ENCODE results near the gene TRPV2. TPM values are rescaled to one million over a fixed set of nuclear protein-coding genes. Genes with fewer than 3 reads are reported as not detected.
A peak's percentile ranks its signal among the peaks of the same experiment; 100 is the strongest.

The TRPV2 gene
- total RNA-seq, 2 donors from 2014 or later, result 35.4 to 74.9 TPM

- no peaks in the 10 kb centered on the region for H3K27me3 Mint-ChIP-seq
- peaks cover 14% of the 10 kb centered on the region for H3K4me1 Mint-ChIP-seq
- no peak overlapping the region for H3K4me3 Mint-ChIP-seq
- no peaks in the 10 kb centered on the region for H3K9me3 Mint-ChIP-seq
- peaks cover 74% of the 10 kb centered on the region for H3K36me3 Mint-ChIP-seq (ENCODE audit: low read depth)
- H3K27ac Mint-ChIP-seq, result no peak overlapping the region
- no peak for ATAC-seq (replicated peaks)
Observed at GRCh38 chr17:16422416-16422815, 7.0 kb downstream of the TRPV2 start.

- H3K9me3 Mint-ChIP-seq, result no peaks in the 10 kb centered on the region
- H3K4me1 Mint-ChIP-seq, result peaks cover 14% of the 10 kb centered on the region
- no peak overlapping the region for H3K4me3 Mint-ChIP-seq
- no peak overlapping the region for H3K27ac Mint-ChIP-seq
- peaks cover 69% of the 10 kb centered on the region for H3K36me3 Mint-ChIP-seq (ENCODE audit: low read depth)
- no peaks in the 10 kb centered on the region for H3K27me3 Mint-ChIP-seq
- no peak for ATAC-seq (replicated peaks)
Observed at GRCh38 chr17:16423226-16423872, 8.0 kb downstream of the TRPV2 start.

- ATAC-seq (replicated peaks), result no peak
- Mint-ChIP-seq H3K4me1 (no peaks in the 10 kb centered on the region), H3K36me3 (ENCODE audit: low read depth) (peaks cover 74% of the 10 kb centered on the region), H3K4me3 (no peak overlapping the region), H3K27me3 (no peaks in the 10 kb centered on the region), H3K9me3 (no peaks in the 10 kb centered on the region), H3K27ac (no peak overlapping the region)
Observed at GRCh38 chr17:16425202-16425601, 9.8 kb downstream of the TRPV2 start.

GRCh38 chr17:16425698-16426659, 10.6 kb downstream of the TRPV2 start:
- no peaks in the 10 kb centered on the region for H3K4me1 Mint-ChIP-seq

GRCh38 chr17:16427020-16427419, 11.6 kb downstream of the TRPV2 start:
- Mint-ChIP-seq H3K27me3 (no peaks in the 10 kb centered on the region), H3K27ac (peak overlapping the region; percentile 61), H3K4me1 (no peaks in the 10 kb centered on the region), H3K36me3 (ENCODE audit: low read depth) (peaks cover 66% of the 10 kb centered on the region), H3K4me3 (no peak overlapping the region), H3K9me3 (no peaks in the 10 kb centered on the region)
- ATAC-seq (replicated peaks), result no peak

More at GRCh38 chr17:16425698-16426659, 10.6 kb downstream of the TRPV2 start:
- Mint-ChIP-seq H3K36me3 (ENCODE audit: low read depth) (peaks cover 76% of the 10 kb centered on the region), H3K9me3 (no peaks in the 10 kb centered on the region), H3K4me3 (no peak overlapping the region), H3K27me3 (no peaks in the 10 kb centered on the region), H3K27ac (peak overlapping the region; percentile 61)
- no peak for ATAC-seq (replicated peaks)

- Mint-ChIP-seq H3K4me1 (no peaks in the 10 kb centered on the region), H3K27ac (no peak overlapping the region), H3K27me3 (no peaks in the 10 kb centered on the region), H3K36me3 (ENCODE audit: low read depth) (peaks cover 53% of the 10 kb centered on the region), H3K9me3 (no peaks in the 10 kb centered on the region), H3K4me3 (no peak overlapping the region)
- peak; percentile 68 for ATAC-seq (replicated peaks)
Observed at GRCh38 chr17:16428098-16428882, 12.9 kb downstream of the TRPV2 start.

GRCh38 chr17:16429083-16429482, 13.7 kb downstream of the TRPV2 start:
- no peak for ATAC-seq (replicated peaks)
- Mint-ChIP-seq H3K27me3 (no peaks in the 10 kb centered on the region), H3K4me1 (no peaks in the 10 kb centered on the region), H3K9me3 (no peaks in the 10 kb centered on the region), H3K36me3 (ENCODE audit: low read depth) (peaks cover 49% of the 10 kb centered on the region), H3K4me3 (no peak overlapping the region), H3K27ac (no peak overlapping the region)

- ATAC-seq (replicated peaks), result no peak
- no peaks in the 10 kb centered on the region for H3K9me3 Mint-ChIP-seq
- H3K27ac Mint-ChIP-seq, result no peak overlapping the region
- H3K4me3 Mint-ChIP-seq, result no peak overlapping the region
- peaks cover 3% of the 10 kb centered on the region for H3K4me1 Mint-ChIP-seq
- peaks cover 34% of the 10 kb centered on the region for H3K36me3 Mint-ChIP-seq (ENCODE audit: low read depth)
- no peaks in the 10 kb centered on the region for H3K27me3 Mint-ChIP-seq
Observed at GRCh38 chr17:16430650-16431049, 15.3 kb downstream of the TRPV2 start.

GRCh38 chr17:16432017-16432416, 16.6 kb downstream of the TRPV2 start:
- H3K4me3 Mint-ChIP-seq, result no peak overlapping the region
- H3K27ac Mint-ChIP-seq, result no peak overlapping the region
- peaks cover 25% of the 10 kb centered on the region for H3K36me3 Mint-ChIP-seq (ENCODE audit: low read depth)
- ATAC-seq (replicated peaks), result no peak
- no peaks in the 10 kb centered on the region for H3K27me3 Mint-ChIP-seq
- peaks cover 10% of the 10 kb centered on the region for H3K4me1 Mint-ChIP-seq
- H3K9me3 Mint-ChIP-seq, result no peaks in the 10 kb centered on the region

GRCh38 chr17:16433514-16433913, 18.1 kb downstream of the TRPV2 start:
- Mint-ChIP-seq H3K27ac (no peak overlapping the region), H3K4me3 (no peak overlapping the region), H3K36me3 (ENCODE audit: low read depth) (peaks cover 26% of the 10 kb centered on the region), H3K4me1 (peaks cover 14% of the 10 kb centered on the region), H3K27me3 (no peaks in the 10 kb centered on the region), H3K9me3 (no peaks in the 10 kb centered on the region)
- ATAC-seq (replicated peaks), result no peak

GRCh38 chr17:16434662-16435061, 19.3 kb downstream of the TRPV2 start:
- H3K9me3 Mint-ChIP-seq, result no peaks in the 10 kb centered on the region
- H3K36me3 Mint-ChIP-seq (ENCODE audit: low read depth), result peaks cover 26% of the 10 kb centered on the region
- peak overlapping the region; percentile 82 for H3K27ac Mint-ChIP-seq
- no peaks in the 10 kb centered on the region for H3K27me3 Mint-ChIP-seq
- no peak for ATAC-seq (replicated peaks)
- no peak overlapping the region for H3K4me3 Mint-ChIP-seq
- H3K4me1 Mint-ChIP-seq, result peaks cover 14% of the 10 kb centered on the region

- peaks cover 14% of the 10 kb centered on the region for H3K4me1 Mint-ChIP-seq
- H3K27me3 Mint-ChIP-seq, result no peaks in the 10 kb centered on the region
- peak overlapping the region; percentile 82 for H3K27ac Mint-ChIP-seq
- H3K9me3 Mint-ChIP-seq, result no peaks in the 10 kb centered on the region
- ATAC-seq (replicated peaks), result no peak
- no peak overlapping the region for H3K4me3 Mint-ChIP-seq
- peaks cover 28% of the 10 kb centered on the region for H3K36me3 Mint-ChIP-seq (ENCODE audit: low read depth)
Observed at GRCh38 chr17:16435925-16436886, 20.8 kb downstream of the TRPV2 start.

GRCh38 chr17:16437083-16437482, 21.7 kb downstream of the TRPV2 start:
- no peaks in the 10 kb centered on the region for H3K9me3 Mint-ChIP-seq
- ATAC-seq (replicated peaks), result no peak
- H3K4me3 Mint-ChIP-seq, result peak overlapping the region; percentile 82
- peaks cover 36% of the 10 kb centered on the region for H3K36me3 Mint-ChIP-seq (ENCODE audit: low read depth)
- H3K27ac Mint-ChIP-seq, result peak overlapping the region; percentile 99
- no peaks in the 10 kb centered on the region for H3K27me3 Mint-ChIP-seq
- H3K4me1 Mint-ChIP-seq, result peaks cover 18% of the 10 kb centered on the region
